ENCODE measurements around the gene NAP1L4.
"Not testable (repeated sequence)": the region's sequence is repeated elsewhere in the genome, so short reads cannot be mapped to it uniquely, and the experiment has no call there.

Gene NAP1L4

GRCh38 chr11:2921261-2921660, 70.9 kb downstream of the NAP1L4 start:
- no peak for DNase-seq

GRCh38 chr11:2920343-2920742, 71.8 kb downstream of the NAP1L4 start:
- no peak for DNase-seq

GRCh38 chr11:2919837-2920236, 72.3 kb downstream of the NAP1L4 start:
- DNase-seq: no peak

GRCh38 chr11:2919188-2919587, 72.9 kb downstream of the NAP1L4 start:
- DNase-seq: no peak

GRCh38 chr11:2917842-2918490, 74.2 kb downstream of the NAP1L4 start:
- DNase-seq: no peak

- no peak for DNase-seq
These were observed 75.1 kb downstream of the NAP1L4 start for GRCh38 chr11:2916892-2917645.

GRCh38 chr11:2916114-2916891, 75.8 kb downstream of the NAP1L4 start:
- no peak for DNase-seq

- no peak for DNase-seq
These were observed 76.7 kb downstream of the NAP1L4 start for GRCh38 chr11:2915473-2915872.

GRCh38 chr11:2914455-2915195, 77.5 kb downstream of the NAP1L4 start:
- DNase-seq: no peak

- no peak for DNase-seq
These were observed 78.4 kb downstream of the NAP1L4 start for GRCh38 chr11:2913776-2914175.

GRCh38 chr11:2913019-2913431, 79.1 kb downstream of the NAP1L4 start:
- no peak for DNase-seq

- DNase-seq: no peak
These were observed 79.6 kb downstream of the NAP1L4 start for GRCh38 chr11:2912498-2912897.

- no peak for DNase-seq
These were observed 80.2 kb downstream of the NAP1L4 start for GRCh38 chr11:2911785-2912391.

- no peak for DNase-seq
These were observed 80.9 kb downstream of the NAP1L4 start for GRCh38 chr11:2911088-2911784.

- DNase-seq: no peak
These were observed 81.7 kb downstream of the NAP1L4 start for GRCh38 chr11:2910401-2910955.

GRCh38 chr11:2909133-2909902, 82.8 kb downstream of the NAP1L4 start:
- DNase-seq: no peak

- DNase-seq: no peak
These were observed 84.0 kb downstream of the NAP1L4 start for GRCh38 chr11:2908130-2908529.

GRCh38 chr11:2905299-2905698, 86.8 kb downstream of the NAP1L4 start:
- not testable (repeated sequence) for DNase-seq

GRCh38 chr11:2904153-2905052, 87.7 kb downstream of the NAP1L4 start:
- DNase-seq: no peak

GRCh38 chr11:2903672-2904011, 88.5 kb downstream of the NAP1L4 start:
- no peak for DNase-seq

All from stimulated activated naive CD4-positive, alpha-beta T cell treated with Interleukin-2 at 50 U/mL for 16 hours (primary cell).